ENCODE results near the gene ELK3. TPM values are rescaled to one million over a fixed set of nuclear protein-coding genes. Genes with fewer than 3 reads are reported as not detected.

Gene ELK3
- total and polyA plus RNA-seq, 8 donors: 2.2 to 21.7 (median 12.7) TPM

DNA sequence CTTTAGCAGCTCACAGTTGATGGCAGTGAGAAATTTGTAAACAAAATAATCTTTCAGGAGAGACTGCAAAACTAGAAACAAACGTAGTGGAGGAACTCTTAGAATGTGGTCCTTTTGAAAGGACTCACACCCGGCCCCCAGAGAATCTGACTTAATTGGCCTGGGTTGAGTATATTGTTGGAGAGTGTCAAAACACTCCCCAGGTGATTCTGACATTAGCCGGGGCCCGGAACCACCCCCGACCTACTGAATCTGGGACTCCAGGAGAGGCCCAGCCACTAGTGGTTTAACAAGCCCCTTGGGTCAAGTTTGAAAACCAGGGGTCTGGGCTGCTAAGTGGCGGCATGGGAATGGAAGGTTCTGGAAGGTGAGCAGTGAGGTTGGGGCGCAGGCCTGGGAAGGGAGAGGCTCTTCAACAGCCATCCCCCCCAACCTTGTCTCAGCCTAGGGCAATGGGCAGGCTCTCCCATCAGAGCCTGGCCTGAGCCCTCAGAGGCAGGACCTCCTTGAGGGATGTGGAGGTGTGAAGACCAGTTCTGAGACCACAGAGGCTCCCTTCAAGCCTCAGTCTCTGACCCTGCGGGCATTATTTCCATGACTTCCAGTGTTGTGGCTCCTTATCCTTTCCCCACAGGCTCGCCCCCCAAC is 1.1 kb upstream of the ELK3 start:
- H3K27ac ChIP-seq: peak overlapping the region; percentile 81 to 91 (median 87)
- H3K4me3 ChIP-seq: no peak overlapping the region
- TF ChIP-seq POLR2AphosphoS5 (IDR thresholded peaks at IDR 0.05) (no peak), EP300 (IDR thresholded peaks at IDR 0.05) (no peak), POLR2A (IDR thresholded peaks at IDR 0.05) (no peak), CTCF (IDR thresholded peaks at IDR 0.05) (no peak)
- H3K27me3 ChIP-seq: no peaks in the 10 kb centered on the region
- no peak for DNase-seq
- H3K9me3 ChIP-seq: no peaks in the 10 kb centered on the region
- intact Hi-C loops (cut with DNase I; ENCODE audit: low total_unique reads): no loop called here
- no peaks in the 10 kb centered on the region for H3K36me3 ChIP-seq
- peaks cover under 1 to 41% (median 28%) of the 10 kb centered on the region in 4 donors for H3K4me1 ChIP-seq
- 53 to 67% (median 62%) methylated on average over 9 of the region's 9 CpGs for WGBS, 5 donors

DNA sequence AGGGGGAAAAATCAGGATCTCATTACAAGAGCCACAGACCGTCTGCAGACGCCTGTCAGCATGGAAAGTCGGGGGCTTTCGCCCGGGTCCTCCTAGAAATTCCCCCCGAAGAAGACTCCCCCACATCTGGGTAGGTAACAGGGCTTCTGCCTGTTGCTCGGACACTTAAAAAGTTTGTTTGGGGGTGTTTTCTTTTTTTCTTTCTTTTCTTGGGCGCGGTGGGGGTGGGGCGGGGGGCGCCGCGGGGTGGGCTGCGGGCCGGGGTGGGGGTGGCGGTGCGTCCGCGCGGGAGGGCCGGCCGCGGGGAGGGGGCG is 358 bp downstream of the ELK3 start:
- H3K4me3 ChIP-seq: peak overlapping the region; percentile 80 to 92 (median 85)
- no peak for DNase-seq
- no peak for TF ChIP-seq POLR2A (IDR thresholded peaks at IDR 0.05)
- no peak for TF ChIP-seq EP300 (IDR thresholded peaks at IDR 0.05)
- no peak for TF ChIP-seq CTCF (IDR thresholded peaks at IDR 0.05)
- no peak for TF ChIP-seq POLR2AphosphoS5 (IDR thresholded peaks at IDR 0.05)
- no peaks in the 10 kb centered on the region for H3K36me3 ChIP-seq
- peaks cover 9 to 55% (median 36%) of the 10 kb centered on the region in 4 donors for H3K4me1 ChIP-seq
- no peaks in the 10 kb centered on the region for H3K9me3 ChIP-seq
- 0 to 2% (median 0%) methylated on average over 7 to 24 of the region's 24 CpGs for WGBS, 5 donors
- H3K27ac ChIP-seq: peak overlapping the region; percentile 73 to 91 (median 84)
- no peaks in the 10 kb centered on the region for H3K27me3 ChIP-seq
- intact Hi-C loops (cut with DNase I; ENCODE audit: low total_unique reads): no loop called here

GRCh38 chr12:96194971-96195844 is 1.0 kb downstream of the ELK3 start:
- Histone ChIP-seq H3K27me3 (no peaks in the 10 kb centered on the region), H3K4me3 (peak overlapping the region; percentile 80 to 92 (median 85)), H3K4me1 (peaks cover 9 to 56% (median 36%) of the 10 kb centered on the region in 4 donors), H3K9me3 (no peaks in the 10 kb centered on the region), H3K36me3 (no peaks in the 10 kb centered on the region), H3K27ac (peak overlapping the region; percentile 66 to 91 (median 84))
- peak; percentile 54 to 87 for DNase-seq
- 0 to 1% (median 0%) methylated on average over 23 to 41 of the region's 44 CpGs for WGBS, 5 donors
- intact Hi-C loops (cut with DNase I; ENCODE audit: low total_unique reads): no loop called here
- no peak for TF ChIP-seq POLR2A (IDR thresholded peaks at IDR 0.05)
- peak in 2 of 3 donors; percentile 15 to 52 for TF ChIP-seq POLR2AphosphoS5 (IDR thresholded peaks at IDR 0.05)
- TF ChIP-seq EP300 (IDR thresholded peaks at IDR 0.05): no peak

GRCh38 chr12:96195845-96196451 is 1.8 kb downstream of the ELK3 start:
- no peaks in the 10 kb centered on the region for H3K27me3 ChIP-seq
- TF ChIP-seq CTCF (IDR thresholded peaks at IDR 0.05): no peak
- TF ChIP-seq POLR2A (IDR thresholded peaks at IDR 0.05): no peak
- TF ChIP-seq POLR2AphosphoS5 (IDR thresholded peaks at IDR 0.05): no peak
- TF ChIP-seq EP300 (IDR thresholded peaks at IDR 0.05): no peak
- intact Hi-C loops (cut with DNase I; ENCODE audit: low total_unique reads): no loop called here
- peak overlapping the region; percentile 80 to 92 (median 85) for H3K4me3 ChIP-seq
- no peaks in the 10 kb centered on the region for H3K9me3 ChIP-seq
- H3K36me3 ChIP-seq: no peaks in the 10 kb centered on the region
- H3K4me1 ChIP-seq: peaks cover 9 to 56% (median 36%) of the 10 kb centered on the region in 4 donors
- 10 to 18% (median 13%) methylated on average over 13 to 14 of the region's 14 CpGs for WGBS, 5 donors
- DNase-seq: peak in 1 of 2 donors; percentile 76
- peak overlapping the region; percentile 57 to 91 (median 84) for H3K27ac ChIP-seq

All from stomach (tissue), 9 donors.